GM12801 (cell line): ENCODE results near the gene PCSK1.

Source experiments
- TF ChIP-seq, protein P1 (sequence below): IDR thresholded peaks from one replicate; pipeline ENCODE4 v1.5.1; 2011; ENCODE audit warnings: control low read depth; ENCODE audit not compliant: insufficient read length; ENCODE audit errors: extremely low read depth

Gene PCSK1

GRCh38 chr5:96415897-96416296, 17.2 kb downstream of the PCSK1 start:
- TF ChIP-seq, protein P1, sequence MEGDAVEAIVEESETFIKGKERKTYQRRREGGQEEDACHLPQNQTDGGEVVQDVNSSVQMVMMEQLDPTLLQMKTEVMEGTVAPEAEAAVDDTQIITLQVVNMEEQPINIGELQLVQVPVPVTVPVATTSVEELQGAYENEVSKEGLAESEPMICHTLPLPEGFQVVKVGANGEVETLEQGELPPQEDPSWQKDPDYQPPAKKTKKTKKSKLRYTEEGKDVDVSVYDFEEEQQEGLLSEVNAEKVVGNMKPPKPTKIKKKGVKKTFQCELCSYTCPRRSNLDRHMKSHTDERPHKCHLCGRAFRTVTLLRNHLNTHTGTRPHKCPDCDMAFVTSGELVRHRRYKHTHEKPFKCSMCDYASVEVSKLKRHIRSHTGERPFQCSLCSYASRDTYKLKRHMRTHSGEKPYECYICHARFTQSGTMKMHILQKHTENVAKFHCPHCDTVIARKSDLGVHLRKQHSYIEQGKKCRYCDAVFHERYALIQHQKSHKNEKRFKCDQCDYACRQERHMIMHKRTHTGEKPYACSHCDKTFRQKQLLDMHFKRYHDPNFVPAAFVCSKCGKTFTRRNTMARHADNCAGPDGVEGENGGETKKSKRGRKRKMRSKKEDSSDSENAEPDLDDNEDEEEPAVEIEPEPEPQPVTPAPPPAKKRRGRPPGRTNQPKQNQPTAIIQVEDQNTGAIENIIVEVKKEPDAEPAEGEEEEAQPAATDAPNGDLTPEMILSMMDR: no peak

DNA sequence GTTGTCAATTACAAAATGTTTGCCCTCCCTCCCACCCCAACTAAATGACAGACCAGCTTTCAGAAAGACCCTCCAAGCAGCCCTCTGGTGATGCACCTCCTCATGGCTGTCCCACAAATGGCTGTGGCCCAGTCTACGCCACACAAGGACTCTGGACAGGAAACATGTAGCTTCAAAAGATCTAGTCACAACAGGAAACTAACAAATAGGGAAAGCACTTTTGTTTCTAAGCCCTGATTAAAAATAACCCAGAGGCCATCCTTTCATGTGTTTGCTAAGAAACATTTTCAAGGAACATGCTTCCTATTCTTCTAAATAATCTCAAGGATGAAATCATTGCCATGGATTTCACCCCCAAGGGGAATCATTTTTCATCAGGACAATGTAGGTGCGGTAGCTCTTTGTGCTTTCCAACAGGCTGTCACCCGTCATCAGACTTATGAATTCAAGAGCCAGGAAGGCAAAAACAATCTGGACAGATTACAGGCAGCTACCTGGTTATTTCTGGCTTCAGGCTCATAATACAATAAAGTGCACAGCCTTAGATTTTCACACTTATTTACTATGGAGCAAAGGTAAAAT, 20.1 kb downstream of the PCSK1 start:
- TF ChIP-seq, protein P1: no peak

DNA sequence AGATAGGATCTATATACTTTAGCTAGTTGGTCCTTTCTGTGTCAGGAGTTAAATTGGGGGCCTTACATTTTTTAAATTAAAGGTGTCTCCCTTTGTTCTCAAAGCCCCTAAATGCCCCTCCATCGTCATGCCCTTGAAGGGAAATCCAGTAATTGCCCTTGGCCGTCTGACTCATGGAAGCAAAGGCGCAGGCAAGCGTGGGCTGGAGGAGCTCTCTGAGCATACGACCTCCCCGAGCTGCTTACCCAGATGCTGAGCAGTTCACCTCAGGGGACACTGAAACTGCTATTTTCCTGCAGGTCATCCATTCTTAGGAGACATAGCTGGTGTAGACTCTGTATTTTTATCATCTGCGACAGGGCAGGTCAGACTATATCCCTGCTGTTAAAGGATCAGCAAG, 23.0 kb downstream of the PCSK1 start:
- TF ChIP-seq, protein P1: no peak

- TF ChIP-seq, protein P1: no peak
These were observed 24.1 kb downstream of the PCSK1 start for GRCh38 chr5:96408841-96409538.

GRCh38 chr5:96408210-96408777, 24.8 kb downstream of the PCSK1 start:
- TF ChIP-seq, protein P1: no peak

DNA sequence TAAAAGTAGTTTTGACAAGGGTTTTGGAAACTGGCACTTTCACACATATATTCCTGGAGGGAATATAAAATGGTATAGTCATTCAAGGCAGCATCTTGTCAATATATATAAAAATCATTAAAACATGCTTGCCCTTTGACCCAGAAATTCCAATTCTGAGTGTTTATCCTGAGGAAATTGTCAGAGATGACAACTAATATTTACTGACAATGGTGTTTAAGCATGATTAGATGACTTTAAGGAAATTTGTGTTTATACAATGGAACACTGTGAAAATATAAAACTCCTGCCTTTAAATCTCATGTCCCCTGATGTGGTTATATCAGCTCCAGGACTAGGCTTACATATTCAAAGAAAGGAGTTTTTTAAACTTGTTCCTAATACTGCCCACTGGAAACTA, 25.6 kb downstream of the PCSK1 start:
- TF ChIP-seq, protein P1: no peak

DNA sequence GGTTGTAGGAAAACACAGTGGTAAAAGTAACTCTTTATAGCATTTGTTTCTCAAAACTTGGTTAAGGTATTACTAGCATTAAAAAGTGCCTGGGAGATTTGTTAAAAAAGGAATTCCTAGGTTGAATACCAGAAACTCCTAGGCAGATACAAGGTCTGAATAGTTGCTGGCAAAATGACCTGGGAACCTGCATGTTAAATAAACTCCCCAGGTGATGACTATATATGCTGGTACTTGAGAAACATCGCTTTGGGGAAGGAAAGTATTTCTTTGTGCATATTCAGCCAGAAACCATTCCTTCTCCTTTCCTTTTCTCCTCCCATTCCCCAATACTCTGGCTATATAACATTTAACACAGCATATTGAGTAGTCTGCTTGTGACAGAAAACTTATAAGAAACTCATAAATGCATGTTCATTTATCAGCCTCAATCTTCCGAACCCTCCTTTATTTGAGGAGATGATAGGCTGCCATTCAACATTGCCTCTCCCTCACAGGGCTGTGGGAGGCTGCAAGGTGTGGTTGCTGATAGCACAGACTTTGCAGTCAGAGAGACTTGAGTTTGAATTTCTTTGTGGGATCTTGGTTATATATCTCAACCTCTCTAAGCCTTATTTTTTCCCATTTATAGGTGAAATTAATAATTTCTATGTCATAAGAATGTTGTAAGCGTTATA, 28.7 kb downstream of the PCSK1 start:
- TF ChIP-seq, protein P1: no peak
